ENCODE results near the gene SPTLC1. TPM values are rescaled to one million over a fixed set of nuclear protein-coding genes. Genes with fewer than 3 reads are reported as not detected.

The SPTLC1 gene
- total and polyA plus RNA-seq, 2 experiments from 2014 or later, result 54.8 to 100 TPM

- ATAC-seq, result peak; percentile 32; the same call in 2 of the 3 replicates
- H3K4me3 ChIP-seq, result no peak overlapping the region
- H3K9me3 Mint-ChIP-seq, result no peaks in the 10 kb centered on the region
Measured at GRCh38 chr9:92029553-92029952, 85.7 kb downstream of the SPTLC1 start.

GRCh38 chr9:92026206-92027002, 88.8 kb downstream of the SPTLC1 start:
- DNase-seq (ENCODE audit: low spot score) (peak; percentile 72), ATAC-seq (peak; percentile 87)
- H3K4me3 ChIP-seq, result no peak overlapping the region
- H4K20me1 ChIP-seq (replicated peaks; ENCODE audit: insufficient read depth), result no peaks in the 10 kb centered on the region
- Mint-ChIP-seq H3K27ac (no peak overlapping the region), H3K4me1 (no peaks in the 10 kb centered on the region), H3K4me3 (no peak overlapping the region), H3K9me3 (no peaks in the 10 kb centered on the region), H3K27me3 (ENCODE audit: insufficient read depth, low read depth, poor library complexity) (peaks cover 7% of the 10 kb centered on the region), H3K36me3 (ENCODE audit: low read depth) (0 out of 3 replicates have a peak, but pooled peaks cover 2% of the 10 kb centered on the region)
- no peak overlapping the region; the same call in 1 of the 2 replicates for H3K27ac ChIP-seq (ENCODE audit: low read depth)
- no peaks in the 10 kb centered on the region for H3K9me2 ChIP-seq (ENCODE audit: insufficient read depth)
- TF ChIP-seq ETS1 (IDR thresholded peaks at IDR 0.05) (no peak), STAT1 (IDR thresholded peaks at IDR 0.05; ENCODE audit: unreplicated experiment) (no peak), JUNB (IDR thresholded peaks at IDR 0.05; ENCODE audit: unreplicated experiment) (no peak), POLR2AphosphoS5 (IDR thresholded peaks at IDR 0.05; ENCODE audit: low read depth) (no peak), NANOG (IDR thresholded peaks at IDR 0.05; ENCODE audit: borderline replicate concordance) (no peak), EZH2 (IDR thresholded peaks at IDR 0.05; ENCODE audit: low read depth, unreplicated experiment) (no peak), CREB1 (CRISPR knock-in tag; IDR thresholded peaks at IDR 0.05; ENCODE audit: low read depth) (no peak), REST (IDR thresholded peaks at IDR 0.05; ENCODE audit: unreplicated experiment) (no peak)
- H3F3A ChIP-seq (replicated peaks; ENCODE audit: low read depth), result no peaks in the 10 kb centered on the region
- no peaks in the 10 kb centered on the region for H3K36me3 ChIP-seq (ENCODE audit: insufficient read depth)
- no peaks in the 10 kb centered on the region for H3K27me3 ChIP-seq (ENCODE audit: insufficient read depth)
- H3K79me2 ChIP-seq (replicated peaks; ENCODE audit: insufficient read depth), result no peaks in the 10 kb centered on the region
- H2AFZ ChIP-seq, result no peak overlapping the region
- no peaks in the 10 kb centered on the region for H3K4me1 ChIP-seq (ENCODE audit: insufficient read depth)
- no peak overlapping the region for H3K4me2 ChIP-seq

More at GRCh38 chr9:92029553-92029952, 85.7 kb downstream of the SPTLC1 start:
- H4K20me1 ChIP-seq (replicated peaks; ENCODE audit: insufficient read depth), result no peaks in the 10 kb centered on the region
- H2AFZ ChIP-seq, result no peak overlapping the region
- peaks cover 13% of the 10 kb centered on the region; the same call in 1 of the 2 replicates for H3K36me3 ChIP-seq (ENCODE audit: insufficient read depth)
- Mint-ChIP-seq H3K27ac (no peak overlapping the region), H3K4me1 (no peaks in the 10 kb centered on the region), H3K27me3 (ENCODE audit: insufficient read depth, low read depth, poor library complexity) (peaks cover 14% of the 10 kb centered on the region), H3K36me3 (ENCODE audit: low read depth) (peaks cover 26% of the 10 kb centered on the region), H3K4me3 (no peak overlapping the region)
- H3K79me2 ChIP-seq (replicated peaks; ENCODE audit: insufficient read depth), result no peaks in the 10 kb centered on the region
- no peaks in the 10 kb centered on the region for H3F3A ChIP-seq (replicated peaks; ENCODE audit: low read depth)
- H3K27ac ChIP-seq (ENCODE audit: low read depth), result no peak overlapping the region
- H3K4me2 ChIP-seq, result no peak overlapping the region
- no peak for TF ChIP-seq POLR2AphosphoS5 (IDR thresholded peaks at IDR 0.05; ENCODE audit: low read depth)
- no peak for TF ChIP-seq ETS1 (IDR thresholded peaks at IDR 0.05)
- TF ChIP-seq ZNF331 (CRISPR knock-in tag; IDR thresholded peaks at IDR 0.05; ENCODE audit: low read depth), result no peak
- TF ChIP-seq EZH2 (IDR thresholded peaks at IDR 0.05; ENCODE audit: low read depth, unreplicated experiment), result no peak
- TF ChIP-seq CTCF (conservative IDR thresholded peaks at IDR 0.05; ENCODE audit: low read depth in 2 of 2), result peak; percentile 56 to 58
- no peak for TF ChIP-seq NANOG (IDR thresholded peaks at IDR 0.05; ENCODE audit: borderline replicate concordance)
- no peaks in the 10 kb centered on the region for H3K9me2 ChIP-seq (ENCODE audit: insufficient read depth)
- peak; percentile 49 for DNase-seq (ENCODE audit: low spot score)
- no peaks in the 10 kb centered on the region for H3K27me3 ChIP-seq (ENCODE audit: insufficient read depth)
- no peaks in the 10 kb centered on the region for H3K4me1 ChIP-seq (ENCODE audit: insufficient read depth)
